SKM-1 (cell line): ENCODE measurements around the gene C12orf57.
A peak's percentile ranks its signal among the peaks of the same experiment; 100 is the strongest.

ENCODE experiments used
- DNase-seq: peaks from one replicate; lab custom pipeline; 2025; ENCODE audit not compliant: unreplicated experiment; lab: John Stamatoyannopoulos, UW

Gene C12orf57

GRCh38 chr12:6963016-6963731, 19.4 kb downstream of the C12orf57 start:
- no peak for DNase-seq

- DNase-seq = no peak
Observed at GRCh38 chr12:6963791-6964413, 20.1 kb downstream of the C12orf57 start.

- DNase-seq = no peak
Observed at GRCh38 chr12:6964605-6965025, 20.8 kb downstream of the C12orf57 start.

GRCh38 chr12:6965026-6965661, 21.3 kb downstream of the C12orf57 start:
- DNase-seq = peak; percentile 7

- no peak for DNase-seq
Observed at GRCh38 chr12:6965714-6966113, 21.9 kb downstream of the C12orf57 start.

- no peak for DNase-seq
Observed at GRCh38 chr12:6966351-6966750, 22.5 kb downstream of the C12orf57 start.

- DNase-seq = no peak
Observed at GRCh38 chr12:6967651-6968100, 23.9 kb downstream of the C12orf57 start.

- no peak for DNase-seq
Observed at GRCh38 chr12:6968426-6968825, 24.6 kb downstream of the C12orf57 start.

- no peak for DNase-seq
Observed at GRCh38 chr12:6970096-6970527, 26.3 kb downstream of the C12orf57 start.

GRCh38 chr12:6974180-6974579, 30.4 kb downstream of the C12orf57 start:
- no peak for DNase-seq

- DNase-seq = no peak
Observed at GRCh38 chr12:6975297-6976032, 31.6 kb downstream of the C12orf57 start.

- DNase-seq = no peak
Observed at GRCh38 chr12:6977653-6978052, 33.8 kb downstream of the C12orf57 start.

GRCh38 chr12:6978188-6978587, 34.4 kb downstream of the C12orf57 start:
- no peak for DNase-seq

- no peak for DNase-seq
Observed at GRCh38 chr12:6978611-6979011, 34.8 kb downstream of the C12orf57 start.

GRCh38 chr12:6979021-6979420, 35.2 kb downstream of the C12orf57 start:
- DNase-seq = no peak

- no peak for DNase-seq
Observed at GRCh38 chr12:6979453-6979852, 35.6 kb downstream of the C12orf57 start.

- DNase-seq = no peak
Observed at GRCh38 chr12:6980075-6980474, 36.3 kb downstream of the C12orf57 start.

GRCh38 chr12:6980740-6981139, 36.9 kb downstream of the C12orf57 start:
- DNase-seq = no peak

- no peak for DNase-seq
Observed at GRCh38 chr12:6981152-6982052, 37.6 kb downstream of the C12orf57 start.

- no peak for DNase-seq
Observed at GRCh38 chr12:6982532-6982931, 38.7 kb downstream of the C12orf57 start.
